ENCODE data around the gene VWA1.
"Not testable (repeated sequence)": the region's sequence is repeated elsewhere in the genome, so short reads cannot be mapped to it uniquely, and the experiment has no call there.

VWA1 gene

DNA sequence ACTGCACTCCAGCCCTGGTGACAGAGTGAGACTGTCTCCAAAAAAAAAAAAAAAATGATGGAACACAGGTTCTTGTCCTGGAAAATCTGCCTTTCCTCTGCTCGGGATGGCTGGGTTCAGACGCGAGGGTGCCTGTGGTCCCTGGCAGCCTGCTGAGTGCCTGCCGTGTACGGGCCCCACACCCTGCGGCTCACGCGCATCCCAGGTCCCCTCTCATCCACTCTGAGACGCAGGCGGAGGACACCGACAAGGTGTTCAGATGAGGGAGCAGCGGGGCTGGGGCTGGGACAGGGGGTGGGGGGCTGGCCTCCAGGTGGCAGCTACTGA, 10.1 kb upstream of the VWA1 start:
- no peak for DNase-seq

DNA sequence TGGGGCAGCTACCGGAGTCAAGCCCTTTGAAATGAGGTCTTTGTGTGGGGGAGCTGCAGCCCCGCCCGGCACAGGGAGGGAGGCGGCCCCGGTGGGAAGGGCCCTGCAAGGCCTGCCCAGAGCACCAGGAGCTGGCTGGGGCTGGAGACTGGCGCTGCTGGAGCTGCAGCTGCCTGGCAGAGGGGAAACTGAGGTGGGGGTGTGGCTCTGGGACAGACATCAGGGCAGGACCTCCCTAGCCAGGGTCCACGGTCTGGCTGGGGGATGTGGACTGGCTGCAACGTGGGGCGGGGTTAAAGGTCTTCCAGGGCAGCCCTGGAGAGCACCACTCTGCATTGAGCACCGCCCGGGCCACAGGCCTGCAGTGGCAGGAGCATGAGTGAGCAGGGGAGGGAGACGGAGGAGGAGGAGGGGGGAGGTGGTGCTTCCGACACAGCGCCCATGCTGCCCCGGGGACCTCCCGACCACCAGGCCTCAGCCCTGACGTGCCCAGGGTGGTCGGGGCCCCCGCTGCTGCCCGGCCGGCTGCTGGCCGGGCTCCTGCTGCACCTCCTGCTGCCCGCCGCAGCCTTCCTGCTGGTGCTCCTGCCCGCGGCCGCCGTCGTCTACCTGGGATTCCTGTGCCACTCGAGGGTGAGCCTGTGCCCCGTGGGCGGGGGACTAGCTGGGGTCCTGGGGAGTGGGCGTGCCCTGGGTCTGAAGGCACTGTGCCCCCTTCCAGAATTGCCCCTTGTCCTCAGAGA, 9.6 kb upstream of the VWA1 start:
- no peak for DNase-seq

DNA sequence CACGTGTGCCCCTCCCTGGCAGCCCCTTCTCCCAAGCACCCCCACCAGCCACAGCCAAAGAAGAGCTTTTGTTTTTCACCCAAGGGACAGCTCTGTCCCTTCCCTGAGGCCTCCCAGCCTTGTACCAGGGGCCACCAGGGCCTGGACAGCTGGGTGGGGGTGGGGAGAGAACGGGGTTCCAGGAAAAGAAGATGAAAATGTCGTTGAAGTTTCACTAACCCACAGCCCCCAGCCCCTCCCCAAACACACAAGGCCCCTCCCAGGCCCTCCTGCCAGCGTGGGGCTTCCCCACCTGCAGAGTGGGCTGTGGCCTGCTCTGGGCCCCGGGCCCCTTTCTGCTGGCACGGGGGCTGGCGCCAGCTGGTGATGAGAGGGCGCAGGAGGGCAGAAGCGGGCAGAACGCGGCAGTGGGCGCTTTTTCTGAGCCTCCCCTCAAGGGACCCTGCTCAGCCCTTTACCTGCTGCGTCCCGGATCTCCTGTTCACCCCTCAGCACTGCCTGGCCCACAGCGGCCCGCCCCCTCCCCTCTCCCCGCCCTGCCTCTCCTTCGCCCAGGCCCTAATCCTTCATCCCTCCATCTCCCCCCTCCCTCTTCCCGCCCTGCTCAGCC, 8.9 kb upstream of the VWA1 start:
- no peak for DNase-seq

DNA sequence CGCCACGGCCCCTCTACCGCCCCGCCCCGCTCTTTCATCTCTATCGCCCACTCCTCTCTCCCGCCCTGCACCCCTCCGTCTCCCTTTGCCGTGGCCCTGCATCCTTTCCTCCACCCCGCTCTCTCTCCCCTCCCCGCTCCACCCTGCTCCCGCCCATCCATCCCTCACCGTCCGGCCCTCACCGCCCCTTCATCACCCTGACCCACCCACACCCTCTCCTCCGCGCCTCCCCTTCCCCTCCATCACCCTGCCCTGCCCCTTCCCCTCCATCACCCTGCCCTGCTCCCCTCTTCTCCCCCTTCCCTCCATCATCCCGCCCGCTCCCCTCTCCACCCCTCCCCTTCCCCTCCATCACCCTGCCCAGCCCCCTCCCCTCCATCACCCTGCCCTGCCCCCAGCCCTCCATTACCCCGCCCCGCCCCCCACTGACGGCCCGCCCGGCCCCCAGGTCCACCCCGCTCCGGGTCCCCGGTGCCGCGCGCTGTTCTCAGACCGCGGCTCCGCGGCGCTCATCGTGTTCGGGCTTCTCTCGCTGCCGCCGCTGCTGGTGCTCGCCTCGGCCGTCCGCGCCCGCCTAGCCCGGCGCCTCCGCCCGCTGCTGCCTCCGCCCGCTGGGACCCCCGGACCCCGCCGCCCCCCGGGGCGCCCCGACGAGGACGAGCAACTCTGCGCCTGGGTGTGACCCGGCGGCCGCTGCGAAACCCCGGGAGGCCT, 8.2 kb upstream of the VWA1 start:
- DNase-seq: peak; percentile 21

DNA sequence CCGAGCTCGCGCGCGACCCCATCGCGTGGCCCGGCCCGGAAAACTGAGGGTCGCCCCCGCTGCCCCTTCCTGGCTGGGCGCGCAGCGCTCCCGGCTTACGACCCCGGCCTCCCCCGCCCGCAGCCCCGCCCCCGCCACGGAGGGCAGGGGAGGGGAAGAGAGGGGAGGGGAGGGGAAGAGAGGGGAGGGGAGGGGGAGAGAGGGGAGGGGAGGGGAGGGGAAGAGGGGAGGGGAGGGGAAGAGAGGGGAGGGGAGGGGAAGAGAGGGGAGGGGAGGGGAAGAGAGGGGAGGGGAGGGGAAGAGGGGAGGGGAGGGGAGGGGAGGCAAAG, 7.7 kb upstream of the VWA1 start:
- DNase-seq: no peak

DNA sequence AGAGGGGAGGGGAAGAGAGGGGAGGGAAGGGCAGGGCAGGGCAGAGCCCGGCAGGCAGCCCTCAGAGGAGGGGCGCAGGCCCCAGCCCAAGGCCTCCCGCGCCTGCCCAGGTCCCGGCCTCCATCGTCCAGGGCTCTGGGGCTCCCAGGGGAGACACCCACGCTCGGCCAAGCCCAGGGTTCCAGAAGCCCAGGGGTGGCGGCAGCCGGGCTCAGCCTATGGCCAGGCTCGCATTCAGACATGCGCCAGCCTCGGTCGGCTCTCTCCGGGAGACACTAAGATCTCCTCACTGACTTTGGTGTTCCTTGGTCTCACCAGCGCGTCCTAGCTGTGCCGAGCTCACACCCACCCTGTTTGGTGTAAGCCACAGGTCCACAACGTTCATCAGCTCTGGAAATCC, 7.3 kb upstream of the VWA1 start:
- DNase-seq: no peak

DNA sequence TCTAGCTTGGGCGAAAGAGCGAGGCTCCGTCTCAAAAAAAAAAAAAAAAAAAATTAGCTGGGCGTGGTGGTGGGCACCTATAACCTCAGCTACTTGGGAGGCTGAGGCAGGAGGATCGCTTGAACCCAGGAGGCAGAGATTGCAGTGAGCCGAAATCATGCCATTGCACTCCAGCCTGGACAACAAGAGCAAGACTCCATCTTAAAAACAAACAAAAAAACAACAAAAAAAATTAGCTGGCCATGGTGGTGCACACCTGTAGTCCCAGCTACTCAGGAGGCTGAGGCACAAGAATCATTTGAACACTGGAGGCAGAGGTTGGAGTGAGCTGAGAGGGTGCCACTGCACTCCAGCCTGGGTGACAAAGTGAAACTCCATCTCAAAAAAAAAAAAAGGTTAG, 6.5 kb upstream of the VWA1 start:
- DNase-seq: not testable (repeated sequence)

DNA sequence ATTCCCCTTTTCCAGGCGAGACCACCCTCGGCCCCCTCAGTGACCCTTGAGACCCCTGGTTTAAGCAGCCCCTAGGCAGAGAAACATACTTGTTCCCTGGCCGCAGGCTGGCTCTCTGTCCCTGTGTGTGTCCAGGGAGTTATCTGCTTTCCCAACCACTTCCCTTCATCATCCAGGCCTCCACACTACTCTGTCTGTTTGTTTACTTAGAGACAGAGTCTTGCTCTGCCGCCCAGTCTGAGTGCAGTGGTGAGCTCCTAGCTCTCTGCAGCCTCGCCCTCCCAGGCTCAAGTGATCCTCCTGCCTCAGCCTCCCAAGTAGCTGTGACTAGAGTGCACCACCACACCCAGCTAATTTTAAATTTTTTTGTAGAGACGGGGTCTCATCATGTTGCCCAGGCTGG, 5.8 kb upstream of the VWA1 start:
- DNase-seq: no peak

DNA sequence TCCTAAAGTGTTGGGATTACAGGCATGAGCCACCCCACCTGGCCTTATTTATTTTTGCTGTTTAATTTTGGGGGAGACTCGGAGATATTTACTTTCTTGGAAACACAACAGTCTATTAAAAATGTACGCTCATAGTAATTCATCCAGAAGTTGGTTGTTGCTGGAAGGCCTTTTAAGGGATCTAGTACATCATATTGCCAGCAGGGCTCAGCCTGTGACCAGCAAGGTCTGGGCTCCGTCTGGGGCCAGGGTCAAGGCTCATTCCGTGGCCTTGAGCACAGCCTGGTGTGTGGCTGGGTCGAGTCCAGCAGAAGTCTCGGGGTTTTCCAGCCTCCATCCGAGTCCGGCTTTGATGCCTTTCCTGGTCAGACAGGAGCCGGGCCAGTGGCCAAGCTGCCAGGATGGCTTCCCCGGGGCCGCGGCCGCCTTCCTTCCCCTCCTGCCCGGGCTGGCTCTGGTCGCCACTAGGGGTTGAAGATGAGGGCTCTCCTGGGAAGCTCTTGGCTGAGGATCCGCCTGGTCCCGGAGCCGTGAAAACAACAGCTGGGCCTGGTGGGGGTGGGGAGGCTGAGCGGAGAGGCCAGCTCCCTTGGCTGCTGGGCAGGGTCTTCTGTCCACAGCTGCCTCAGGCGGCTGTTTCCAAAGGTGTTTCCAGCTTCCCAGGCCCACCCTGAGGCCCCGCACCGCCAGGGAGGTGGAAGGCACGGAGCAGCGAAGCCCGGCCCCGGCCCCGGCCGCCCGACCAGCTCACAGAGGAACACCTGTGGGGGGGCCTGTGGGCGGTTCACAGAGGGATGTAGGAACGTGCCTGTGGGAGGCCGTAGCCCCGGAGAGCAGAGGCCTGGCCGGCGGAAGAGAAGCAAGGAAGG, 5.1 kb upstream of the VWA1 start:
- no peak for DNase-seq

DNA sequence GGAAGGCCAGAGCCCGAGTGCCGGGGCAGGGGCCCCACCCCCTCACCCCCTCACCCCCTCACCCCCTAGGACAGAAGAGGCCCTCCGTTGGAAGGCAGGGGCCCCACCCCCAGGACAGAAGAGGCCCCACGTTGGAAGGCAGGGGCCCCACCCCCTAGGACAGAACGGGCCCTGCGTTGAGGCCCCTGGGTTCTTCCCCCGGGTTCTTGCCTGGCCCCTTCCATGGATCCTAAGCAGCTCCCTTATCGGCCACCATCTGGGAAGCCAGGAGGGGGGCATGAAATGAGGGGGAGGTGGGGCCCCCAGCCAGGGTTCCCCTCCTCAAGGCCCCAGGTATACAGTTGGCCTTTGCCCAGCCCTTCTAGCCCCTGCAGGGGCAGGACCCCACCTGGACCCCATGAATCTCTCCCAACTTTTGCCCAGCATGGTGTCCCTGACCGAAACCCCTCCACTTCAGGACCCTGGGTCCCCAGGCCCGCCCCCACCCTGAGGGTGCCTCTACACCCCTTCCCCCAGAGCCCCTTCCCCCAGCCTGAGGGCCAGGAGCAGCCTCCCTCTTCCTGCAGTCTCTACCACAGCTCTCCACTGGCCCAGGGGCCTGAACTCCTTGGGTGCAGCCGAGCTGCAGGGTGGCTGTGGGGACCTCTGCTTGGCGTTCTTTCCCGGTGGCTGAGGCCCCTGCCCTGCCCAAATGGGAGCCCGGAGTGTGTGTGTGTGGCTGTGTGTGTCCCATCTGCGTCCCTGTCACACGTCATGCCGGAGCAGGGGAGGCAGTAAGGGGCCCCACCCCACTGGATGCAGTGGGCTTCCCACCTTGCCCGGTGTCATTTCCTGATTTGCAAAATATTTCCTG, 4.3 kb upstream of the VWA1 start:
- no peak for DNase-seq

DNA sequence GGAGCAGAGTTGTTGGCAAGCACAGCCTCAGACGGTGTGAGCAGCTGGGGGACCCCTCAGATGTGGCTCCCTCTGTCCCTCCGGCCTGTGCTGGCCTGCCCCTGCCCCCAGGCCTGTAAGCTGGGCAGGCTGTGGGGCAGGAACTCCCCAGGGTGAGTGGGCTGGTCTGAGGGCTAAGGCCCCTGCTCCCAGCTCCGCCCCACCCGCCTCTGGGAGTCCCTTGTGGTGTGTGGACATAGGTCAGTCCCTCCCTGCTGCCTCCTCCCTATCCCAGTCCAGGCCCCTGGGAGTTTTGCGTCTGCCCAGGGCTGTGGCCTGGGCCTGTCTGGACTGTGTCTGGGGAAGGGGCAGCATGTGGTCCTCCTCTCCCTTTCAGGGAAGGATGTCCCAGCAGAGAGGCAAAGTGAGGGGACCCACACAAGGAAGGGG, 3.6 kb upstream of the VWA1 start:
- no peak for DNase-seq

DNA sequence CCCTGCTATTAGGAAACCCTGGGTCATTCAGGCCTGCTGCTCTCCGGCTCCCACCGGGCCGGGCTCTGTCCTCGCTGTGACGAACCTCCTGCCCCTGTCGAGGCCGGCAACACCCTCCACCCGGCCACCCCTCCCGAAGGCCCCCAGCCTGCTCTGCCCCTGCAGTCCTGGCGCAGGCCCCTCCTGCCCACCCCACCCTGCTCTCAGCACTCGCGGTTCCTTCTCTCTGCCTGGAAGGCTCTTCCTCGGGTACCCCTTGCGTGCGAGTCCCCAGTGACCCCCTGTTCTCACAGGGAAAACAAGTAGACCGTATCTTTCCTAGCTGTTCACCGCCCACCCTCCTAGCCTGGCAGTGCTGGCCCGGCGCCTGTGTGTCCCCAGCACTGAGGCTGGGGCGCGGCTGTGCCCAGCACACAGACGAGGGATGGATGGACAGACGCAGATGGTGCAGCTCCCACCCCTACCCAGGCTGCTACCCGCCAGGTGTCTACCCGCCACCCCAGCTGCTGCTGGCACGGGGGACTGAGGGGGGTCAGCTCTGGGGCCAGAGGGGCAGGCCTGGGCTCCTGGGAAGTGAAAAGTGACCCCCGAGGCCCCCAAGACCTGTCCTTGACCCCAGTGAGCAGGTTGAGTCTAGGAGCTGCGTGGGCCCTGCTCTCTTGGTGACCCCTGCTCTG, 3.1 kb upstream of the VWA1 start:
- no peak for DNase-seq

DNA sequence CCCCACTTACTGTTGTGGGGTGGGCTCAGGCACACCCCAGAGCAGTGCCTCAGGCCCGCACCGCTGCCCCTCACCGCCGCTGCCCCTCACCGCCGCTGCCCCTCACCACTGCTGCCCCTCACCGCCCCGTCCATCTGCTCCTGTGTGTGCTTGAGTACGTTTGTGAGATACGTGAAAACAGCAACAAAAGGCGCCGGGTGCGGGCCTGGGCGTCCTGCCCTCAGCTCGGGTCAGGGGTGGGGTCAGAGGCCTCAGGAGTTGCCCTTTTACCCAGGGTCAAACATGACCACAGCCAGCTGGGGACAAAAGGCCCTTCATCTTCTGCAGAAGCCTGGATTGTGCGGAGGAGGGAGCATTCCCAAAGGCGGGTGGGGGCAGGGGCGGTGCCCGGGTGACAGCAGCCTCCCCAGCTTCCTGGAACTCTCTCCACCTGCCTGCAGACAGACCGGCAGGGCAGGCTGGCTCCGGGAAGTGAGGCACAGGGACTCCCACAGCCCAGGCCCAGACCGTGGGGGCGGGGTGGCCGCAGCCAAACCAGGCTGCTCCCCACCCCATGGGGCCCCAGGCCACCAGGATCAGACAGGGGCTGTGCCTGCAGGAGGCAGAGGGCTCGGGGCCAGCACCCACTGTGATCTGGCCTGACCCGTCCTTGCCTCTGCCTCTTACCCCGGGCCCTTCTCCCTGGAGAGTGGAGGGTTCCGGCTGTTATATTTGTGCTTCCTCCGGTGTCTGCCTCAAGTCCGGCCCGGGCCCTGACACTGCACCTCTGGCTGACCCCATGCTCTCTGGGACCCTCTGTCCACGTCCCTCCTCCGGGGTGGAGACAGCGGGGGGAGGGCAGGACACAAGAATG, 2.3 kb upstream of the VWA1 start:
- DNase-seq: no peak

DNA sequence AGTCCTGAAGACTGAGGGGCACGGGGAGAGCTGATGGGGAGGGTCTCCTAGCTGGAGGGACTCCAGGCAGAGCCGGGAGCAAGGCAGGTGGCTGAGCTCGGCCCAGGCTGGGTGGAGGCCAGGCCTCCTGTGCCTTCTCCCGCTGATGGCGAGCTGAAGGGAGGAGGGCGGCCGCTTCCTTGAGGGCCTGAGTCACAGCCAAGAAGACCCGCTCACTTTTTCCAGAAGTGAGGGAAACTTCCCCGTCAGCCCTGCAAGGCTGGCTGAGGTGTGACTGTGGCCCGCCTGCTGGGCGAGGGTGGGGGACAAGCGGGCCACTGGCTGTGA, 1.7 kb upstream of the VWA1 start:
- DNase-seq: no peak

DNA sequence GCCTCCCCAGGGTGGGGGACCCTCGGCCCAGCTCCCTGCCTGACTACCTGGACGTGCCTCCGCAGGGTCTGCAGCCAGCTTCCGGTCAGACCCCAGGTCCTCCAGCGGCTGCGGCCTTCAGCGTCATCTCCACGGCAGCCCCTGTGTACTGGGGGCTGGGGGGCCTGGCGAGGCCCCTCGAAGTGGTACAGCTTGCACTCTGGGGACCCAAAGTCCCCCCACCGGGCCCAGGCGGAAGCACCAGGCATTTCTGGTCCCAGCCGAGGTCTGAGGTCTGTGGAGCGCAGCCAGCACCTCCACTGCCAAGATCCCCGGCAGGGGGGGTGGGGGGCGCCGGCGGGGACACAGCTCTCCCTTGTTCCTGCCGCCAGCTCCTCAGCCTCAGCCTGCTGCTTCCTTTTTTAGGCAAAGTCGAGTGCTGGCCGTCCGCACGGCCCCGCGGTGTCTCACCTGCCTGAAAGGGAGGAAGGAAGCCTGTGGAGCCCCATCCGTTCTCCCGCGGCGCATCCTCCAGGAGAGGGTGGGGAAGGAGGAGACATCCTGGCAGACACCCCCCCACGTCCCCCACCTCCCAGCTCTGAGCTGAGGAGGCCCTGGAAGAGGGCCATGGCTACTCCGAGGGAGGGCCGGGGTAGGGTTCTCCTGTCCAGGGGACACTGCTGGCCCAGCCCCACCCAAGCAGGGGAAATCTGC, 1.2 kb upstream of the VWA1 start:
- DNase-seq: no peak

DNA sequence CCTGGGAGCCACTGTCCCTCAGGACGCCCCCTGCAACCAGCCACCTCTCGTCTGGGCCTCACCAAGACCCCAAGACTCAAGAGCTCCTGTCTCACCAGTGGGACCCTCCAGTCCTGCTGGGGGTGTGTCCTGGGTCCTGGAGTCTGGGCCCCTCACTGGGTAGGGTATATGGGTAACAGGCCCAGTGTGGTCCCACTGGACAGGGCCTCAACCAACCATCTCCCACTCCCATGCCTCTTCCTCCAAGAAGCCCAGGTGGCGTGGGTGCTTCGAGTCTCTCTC, 725 bp upstream of the VWA1 start:
- no peak for DNase-seq

DNA sequence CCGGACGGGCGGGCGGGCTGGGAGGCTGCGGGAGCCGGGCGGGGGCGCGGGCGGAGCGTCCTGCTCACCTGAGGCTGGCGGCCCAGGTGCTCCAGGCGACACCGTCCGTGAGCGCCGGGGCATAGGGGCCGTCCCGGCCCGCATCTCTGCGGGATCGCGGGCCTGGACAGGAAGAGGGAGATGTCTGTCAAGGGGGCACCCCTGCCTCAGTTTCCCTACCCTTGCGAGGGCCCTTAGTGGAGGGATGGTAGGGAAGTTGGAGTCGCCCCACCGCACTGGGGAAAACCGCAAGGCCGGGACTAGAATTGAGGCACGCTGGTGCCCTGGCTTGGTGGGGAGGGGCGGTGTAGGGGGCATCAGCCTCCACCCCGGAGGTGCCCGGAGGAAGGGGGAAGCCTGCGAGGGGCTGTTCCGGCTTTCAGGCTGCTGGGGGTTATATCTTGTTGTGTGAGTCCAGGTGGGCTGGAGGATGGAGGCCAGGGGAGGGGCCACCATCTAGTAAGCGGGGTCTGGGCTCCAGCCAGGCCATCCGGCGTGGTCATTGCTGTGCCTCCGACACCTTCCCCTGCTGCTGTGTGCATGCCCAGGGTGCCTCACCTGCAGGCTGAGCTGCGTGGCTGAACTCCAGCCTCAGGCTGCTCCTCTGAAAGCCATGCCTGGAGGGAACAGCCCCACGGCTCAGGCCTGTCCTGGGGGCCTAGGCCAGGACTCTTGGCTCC, 580 bp downstream of the VWA1 start:
- no peak for DNase-seq

DNA sequence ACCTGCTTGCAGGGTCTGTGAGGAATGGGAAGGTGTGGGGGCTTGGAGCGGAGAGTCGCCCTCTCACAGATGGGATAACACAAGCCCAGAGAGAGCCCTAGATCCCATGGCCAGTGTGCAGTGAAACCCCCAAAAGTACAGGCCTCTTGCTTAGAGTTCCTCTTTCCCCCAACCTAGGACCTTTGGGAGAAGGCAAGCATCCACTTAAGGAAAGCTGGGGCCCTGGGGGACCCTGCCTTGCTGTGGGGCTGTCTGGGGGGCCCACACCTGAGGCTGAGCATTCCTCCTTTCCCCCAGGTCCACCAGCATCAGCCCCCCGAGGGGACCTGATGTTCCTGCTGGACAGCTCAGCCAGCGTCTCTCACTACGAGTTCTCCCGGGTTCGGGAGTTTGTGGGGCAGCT, 1.1 kb downstream of the VWA1 start:
- DNase-seq: no peak

DNA sequence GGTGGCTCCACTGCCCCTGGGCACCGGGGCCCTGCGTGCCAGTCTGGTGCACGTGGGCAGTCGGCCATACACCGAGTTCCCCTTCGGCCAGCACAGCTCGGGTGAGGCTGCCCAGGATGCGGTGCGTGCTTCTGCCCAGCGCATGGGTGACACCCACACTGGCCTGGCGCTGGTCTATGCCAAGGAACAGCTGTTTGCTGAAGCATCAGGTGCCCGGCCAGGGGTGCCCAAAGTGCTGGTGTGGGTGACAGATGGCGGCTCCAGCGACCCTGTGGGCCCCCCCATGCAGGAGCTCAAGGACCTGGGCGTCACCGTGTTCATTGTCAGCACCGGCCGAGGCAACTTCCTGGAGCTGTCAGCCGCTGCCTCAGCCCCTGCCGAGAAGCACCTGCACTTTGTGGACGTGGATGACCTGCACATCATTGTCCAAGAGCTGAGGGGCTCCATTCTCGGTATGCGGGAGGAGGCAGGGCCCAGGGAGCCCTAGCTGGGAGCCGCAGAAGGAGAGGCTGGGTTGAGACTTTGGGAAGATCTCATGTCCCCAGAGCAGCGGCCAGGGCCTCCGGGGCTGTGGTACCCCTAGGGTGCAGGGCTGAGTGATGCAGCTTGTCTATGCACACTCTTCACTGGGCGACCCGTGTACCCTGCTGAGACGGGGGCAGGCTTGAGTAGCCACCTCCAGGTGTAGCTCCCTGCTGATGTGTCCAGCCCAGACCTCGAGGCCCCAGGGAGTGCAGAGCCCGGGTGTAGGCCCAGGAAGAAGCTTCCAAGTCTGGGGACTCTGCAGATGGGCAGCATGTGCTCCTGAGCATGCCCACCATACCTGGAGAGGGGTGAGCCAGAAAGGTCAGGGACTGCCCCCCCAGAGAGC, 1.8 kb downstream of the VWA1 start:
- no peak for DNase-seq
